ENCODE measurements around the gene EYA2.

GRCh38 chr20:47142774-47143170 is 248.1 kb downstream of the EYA2 start:
- TF ChIP-seq CTCF (IDR thresholded peaks at IDR 0.05) (no peak), EZH2 (IDR thresholded peaks at IDR 0.05; ENCODE audit: borderline replicate concordance, insufficient read depth, low read depth, low read length, poor library complexity, severe bottlenecking) (no peak)

Measured in B cell (primary cell).